Panc1 (cell line): ENCODE measurements around the gene MECR. TPM values are rescaled to one million over a fixed set of nuclear protein-coding genes. Genes with fewer than 3 reads are reported as not detected.
A peak's percentile ranks its signal among the peaks of the same experiment; 100 is the strongest.

Experiments used
- ATAC-seq: fragments of 200-7000 bp; cut with Tn5 transposase; 2 replicates; pipeline ENCODE4 v1.9.1; 2020; ENCODE audit warnings: mild to moderate bottlenecking, moderate library complexity
- BruUV-seq: library from RNA; stranded (reverse); fragments of 400-500 nt; replicated peaks from 2 replicates; lab custom pipeline; 2021; lab: Mats Ljungman, UMichigan
- CTCF ChIA-PET: fragments of 300-600 bp; sonication (Branson Sonifier 250); formaldehyde crosslinking; loops from one replicate; lab custom pipeline; 2022; ENCODE audit warnings: antibody characterized with exemption; lab: Charles Lee
- POLR2A ChIA-PET: fragments of 300-600 bp; sonication (Branson Sonifier 250); formaldehyde crosslinking; loops from one replicate; lab custom pipeline; 2022; ENCODE audit warnings: antibody characterized with exemption; lab: Charles Lee
- DNase-seq: peaks from one replicate; pipeline ENCODE4 v3.0.0-alpha.2; 2010; ENCODE audit warnings: low read depth, low spot score
- H3K27ac ChIP-seq: 2 replicates; pipeline ENCODE4 v1.5.1; 2011; ENCODE audit warnings: mild to moderate bottlenecking, low read length, inconsistent platforms
- H3K27me3 ChIP-seq: fragments of 200-500 bp; sonication (Bioruptor generic); 2 replicates; pipeline ENCODE4 v1.6.0; 2014; ENCODE audit warnings: low read length, inconsistent platforms; ENCODE audit not compliant: control insufficient read depth, insufficient read depth
- H3K36me3 ChIP-seq: fragments of 200-500 bp; sonication (Bioruptor generic); 2 replicates; pipeline ENCODE4 v1.5.1; 2014; ENCODE audit warnings: inconsistent platforms, mild to moderate bottlenecking, low read length, moderate library complexity; ENCODE audit not compliant: control insufficient read depth, insufficient read depth
- H3K4me1 ChIP-seq: 2 replicates; pipeline ENCODE4 v1.5.1; 2011; ENCODE audit warnings: inconsistent platforms, mild to moderate bottlenecking, low read length, moderate library complexity; ENCODE audit not compliant: control insufficient read depth, insufficient read depth
- H3K4me3 ChIP-seq, 2 experiments: 2 replicates each; pipeline ENCODE4 v1.5.1; 2011 to 2012; ENCODE audit warnings: low read depth in 2 of 2, low read length in 2 of 2, mild to moderate bottlenecking in 2 of 2, inconsistent platforms in 1 of 2, moderate library complexity in 1 of 2
- H3K9me3 ChIP-seq: fragments of 200-500 bp; sonication (Bioruptor generic); 2 replicates; pipeline ENCODE4 v1.5.1; 2014; ENCODE audit warnings: low read depth, mild to moderate bottlenecking, inconsistent platforms, low read length, moderate library complexity; ENCODE audit not compliant: control insufficient read depth, insufficient read depth
- POLR2AphosphoS5 ChIP-seq: IDR thresholded peaks from 2 replicates; pipeline ENCODE4 v1.6.1; 2012; ENCODE audit warnings: mild to moderate bottlenecking, low read depth, low read length, moderate library complexity
- SIN3A ChIP-seq: IDR thresholded peaks from 2 replicates; pipeline ENCODE4 v1.6.1; 2012; ENCODE audit warnings: low read depth, mild to moderate bottlenecking, low read length, moderate library complexity, borderline replicate concordance; ENCODE audit not compliant: insufficient read depth
- TCF7L2 ChIP-seq: IDR thresholded peaks from 2 replicates; pipeline ENCODE4 v1.6.1; 2011; ENCODE audit warnings: mild to moderate bottlenecking, low read depth, low read length, inconsistent platforms
- in situ Hi-C: cut with HindIII; loops from 2 replicates; pipeline ENCODE4 v1.10.0; 2016; ENCODE audit warnings: low sequenced_read_pairs, low pct_unique_long_range_greater_than_20kb
- intact Hi-C: fragments of 100-400 bp; cut with micrococcal nuclease; formaldehyde crosslinking; loops from one replicate; pipeline ENCODE4 v1.10.0; 2022; ENCODE audit not compliant: unreplicated experiment
- total RNA-seq: library from RNA; stranded (reverse); gene quantifications from one replicate; pipeline ENCODE4 v1.2.1, GENCODE V29; 2021; ENCODE audit not compliant: unreplicated experiment
- TF ChIP-seq, protein P1 (sequence below), 2 experiments: IDR thresholded peaks; 2 replicates each; pipeline ENCODE4 v1.6.1; 2011 to 2012; ENCODE audit warnings: low read depth in 2 of 2, control low read depth in 1 of 2, low read length in 1 of 2, mild to moderate bottlenecking in 1 of 2, moderate library complexity in 1 of 2; ENCODE audit not compliant: insufficient read depth in 1 of 2
- TF ChIP-seq, protein P2 (sequence below): fragments of 450-650 bp; IDR thresholded peaks from 2 replicates; pipeline ENCODE4 v1.5.1; 2017; ENCODE audit warnings: mild to moderate bottlenecking

Gene MECR
- total RNA-seq, 1 experiment from 2014 or later: 25.7 TPM

GRCh38 chr1:29202053-29202452, 28.7 kb downstream of the MECR start:
- no TSS peak for BruUV-seq
- ATAC-seq: no peak
- H3K27ac ChIP-seq: peak overlapping the region; percentile 77
- no peak for DNase-seq
- H3K9me3 ChIP-seq: no peaks in the 10 kb centered on the region
- peaks cover 8% of the 10 kb centered on the region for H3K4me1 ChIP-seq
- H3K4me3 ChIP-seq: no peak overlapping the region
- in situ Hi-C loops: no loop called here
- intact Hi-C loops: loop anchor here (5.0 kb wide), 1 partner anchor 320 kb away; no protein-coding TSS in a partner anchor
- peaks cover 3% of the 10 kb centered on the region for H3K36me3 ChIP-seq
- TF ChIP-seq, protein P1, sequence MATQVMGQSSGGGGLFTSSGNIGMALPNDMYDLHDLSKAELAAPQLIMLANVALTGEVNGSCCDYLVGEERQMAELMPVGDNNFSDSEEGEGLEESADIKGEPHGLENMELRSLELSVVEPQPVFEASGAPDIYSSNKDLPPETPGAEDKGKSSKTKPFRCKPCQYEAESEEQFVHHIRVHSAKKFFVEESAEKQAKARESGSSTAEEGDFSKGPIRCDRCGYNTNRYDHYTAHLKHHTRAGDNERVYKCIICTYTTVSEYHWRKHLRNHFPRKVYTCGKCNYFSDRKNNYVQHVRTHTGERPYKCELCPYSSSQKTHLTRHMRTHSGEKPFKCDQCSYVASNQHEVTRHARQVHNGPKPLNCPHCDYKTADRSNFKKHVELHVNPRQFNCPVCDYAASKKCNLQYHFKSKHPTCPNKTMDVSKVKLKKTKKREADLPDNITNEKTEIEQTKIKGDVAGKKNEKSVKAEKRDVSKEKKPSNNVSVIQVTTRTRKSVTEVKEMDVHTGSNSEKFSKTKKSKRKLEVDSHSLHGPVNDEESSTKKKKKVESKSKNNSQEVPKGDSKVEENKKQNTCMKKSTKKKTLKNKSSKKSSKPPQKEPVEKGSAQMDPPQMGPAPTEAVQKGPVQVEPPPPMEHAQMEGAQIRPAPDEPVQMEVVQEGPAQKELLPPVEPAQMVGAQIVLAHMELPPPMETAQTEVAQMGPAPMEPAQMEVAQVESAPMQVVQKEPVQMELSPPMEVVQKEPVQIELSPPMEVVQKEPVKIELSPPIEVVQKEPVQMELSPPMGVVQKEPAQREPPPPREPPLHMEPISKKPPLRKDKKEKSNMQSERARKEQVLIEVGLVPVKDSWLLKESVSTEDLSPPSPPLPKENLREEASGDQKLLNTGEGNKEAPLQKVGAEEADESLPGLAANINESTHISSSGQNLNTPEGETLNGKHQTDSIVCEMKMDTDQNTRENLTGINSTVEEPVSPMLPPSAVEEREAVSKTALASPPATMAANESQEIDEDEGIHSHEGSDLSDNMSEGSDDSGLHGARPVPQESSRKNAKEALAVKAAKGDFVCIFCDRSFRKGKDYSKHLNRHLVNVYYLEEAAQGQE (IDR thresholded peaks at IDR 0.05; ENCODE audit: insufficient read depth in 1 of 2, low read depth in 2 of 2, low read length in 1 of 2): no peak
- TF ChIP-seq POLR2AphosphoS5 (no peak), TCF7L2 (no peak), SIN3A (no peak)
- TF ChIP-seq, protein P2, sequence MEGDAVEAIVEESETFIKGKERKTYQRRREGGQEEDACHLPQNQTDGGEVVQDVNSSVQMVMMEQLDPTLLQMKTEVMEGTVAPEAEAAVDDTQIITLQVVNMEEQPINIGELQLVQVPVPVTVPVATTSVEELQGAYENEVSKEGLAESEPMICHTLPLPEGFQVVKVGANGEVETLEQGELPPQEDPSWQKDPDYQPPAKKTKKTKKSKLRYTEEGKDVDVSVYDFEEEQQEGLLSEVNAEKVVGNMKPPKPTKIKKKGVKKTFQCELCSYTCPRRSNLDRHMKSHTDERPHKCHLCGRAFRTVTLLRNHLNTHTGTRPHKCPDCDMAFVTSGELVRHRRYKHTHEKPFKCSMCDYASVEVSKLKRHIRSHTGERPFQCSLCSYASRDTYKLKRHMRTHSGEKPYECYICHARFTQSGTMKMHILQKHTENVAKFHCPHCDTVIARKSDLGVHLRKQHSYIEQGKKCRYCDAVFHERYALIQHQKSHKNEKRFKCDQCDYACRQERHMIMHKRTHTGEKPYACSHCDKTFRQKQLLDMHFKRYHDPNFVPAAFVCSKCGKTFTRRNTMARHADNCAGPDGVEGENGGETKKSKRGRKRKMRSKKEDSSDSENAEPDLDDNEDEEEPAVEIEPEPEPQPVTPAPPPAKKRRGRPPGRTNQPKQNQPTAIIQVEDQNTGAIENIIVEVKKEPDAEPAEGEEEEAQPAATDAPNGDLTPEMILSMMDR: no peak
- ChIA-PET CTCF (interaction anchor here (0.6 to 2.0 kb wide), 5 partner anchors 20 to 320 kb away, joined by 4 to 11 read pairs (median 9); partner anchors contain the start of gene SRSF4), POLR2A (interaction anchor here (1.0 kb wide), 1 partner anchor 20 kb away, joined by 4 read pairs; the partner anchor contains the start of gene SRSF4)
- H3K27me3 ChIP-seq: no peaks in the 10 kb centered on the region

DNA sequence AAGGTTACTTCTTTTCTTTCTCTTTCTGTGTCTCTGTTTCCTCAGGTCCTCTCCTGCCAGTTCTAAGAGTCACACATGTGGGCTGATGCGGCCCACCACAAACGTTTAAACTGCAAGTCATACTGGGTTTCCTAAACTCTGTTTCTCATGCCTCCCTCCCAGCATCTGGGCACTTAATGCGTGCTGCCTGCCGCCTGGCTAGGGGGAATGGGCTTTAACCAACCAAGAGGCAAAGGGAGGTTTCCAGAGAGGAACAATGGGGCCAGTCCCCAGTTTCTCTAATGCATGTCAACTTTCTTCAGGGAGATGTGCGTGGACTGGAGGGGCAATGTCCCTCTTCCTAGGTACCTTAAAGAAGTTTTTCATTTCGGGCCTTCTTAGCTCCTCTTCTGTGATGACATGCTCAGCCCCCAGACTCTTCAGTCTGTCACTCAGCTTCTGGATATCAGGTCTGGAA, 29.1 kb downstream of the MECR start:
- in situ Hi-C loops: no loop called here
- TF ChIP-seq, protein P1 (IDR thresholded peaks at IDR 0.05; ENCODE audit: insufficient read depth in 1 of 2, low read depth in 2 of 2, low read length in 1 of 2): no peak
- TF ChIP-seq POLR2AphosphoS5 (no peak), TCF7L2 (no peak), SIN3A (no peak)
- TF ChIP-seq, protein P2: no peak
- intact Hi-C loops: loop anchor here (5.0 kb wide), 1 partner anchor 319 kb away; no protein-coding TSS in a partner anchor
- H3K4me3 ChIP-seq: no peak overlapping the region
- H3K4me1 ChIP-seq: peaks cover 8% of the 10 kb centered on the region
- BruUV-seq: no TSS peak
- CTCF ChIA-PET: interaction anchor here (0.9 to 2.0 kb wide), 2 partner anchors 19 to 167 kb away, joined by 6 to 9 read pairs; partner anchors contain the start of gene SRSF4
- DNase-seq: no peak
- no peak for ATAC-seq
- H3K27ac ChIP-seq: no peak overlapping the region
- H3K9me3 ChIP-seq: no peaks in the 10 kb centered on the region
- H3K36me3 ChIP-seq: peaks cover 3% of the 10 kb centered on the region
- no peaks in the 10 kb centered on the region for H3K27me3 ChIP-seq
- POLR2A ChIA-PET: no interaction called here
